ENCODE data around the gene SLC4A1. TPM values are rescaled to one million over a fixed set of nuclear protein-coding genes. Genes with fewer than 3 reads are reported as not detected.

SLC4A1 gene
- total and polyA plus RNA-seq, 2 donors from 2014 or later, result 2.1 to 201 TPM

DNA sequence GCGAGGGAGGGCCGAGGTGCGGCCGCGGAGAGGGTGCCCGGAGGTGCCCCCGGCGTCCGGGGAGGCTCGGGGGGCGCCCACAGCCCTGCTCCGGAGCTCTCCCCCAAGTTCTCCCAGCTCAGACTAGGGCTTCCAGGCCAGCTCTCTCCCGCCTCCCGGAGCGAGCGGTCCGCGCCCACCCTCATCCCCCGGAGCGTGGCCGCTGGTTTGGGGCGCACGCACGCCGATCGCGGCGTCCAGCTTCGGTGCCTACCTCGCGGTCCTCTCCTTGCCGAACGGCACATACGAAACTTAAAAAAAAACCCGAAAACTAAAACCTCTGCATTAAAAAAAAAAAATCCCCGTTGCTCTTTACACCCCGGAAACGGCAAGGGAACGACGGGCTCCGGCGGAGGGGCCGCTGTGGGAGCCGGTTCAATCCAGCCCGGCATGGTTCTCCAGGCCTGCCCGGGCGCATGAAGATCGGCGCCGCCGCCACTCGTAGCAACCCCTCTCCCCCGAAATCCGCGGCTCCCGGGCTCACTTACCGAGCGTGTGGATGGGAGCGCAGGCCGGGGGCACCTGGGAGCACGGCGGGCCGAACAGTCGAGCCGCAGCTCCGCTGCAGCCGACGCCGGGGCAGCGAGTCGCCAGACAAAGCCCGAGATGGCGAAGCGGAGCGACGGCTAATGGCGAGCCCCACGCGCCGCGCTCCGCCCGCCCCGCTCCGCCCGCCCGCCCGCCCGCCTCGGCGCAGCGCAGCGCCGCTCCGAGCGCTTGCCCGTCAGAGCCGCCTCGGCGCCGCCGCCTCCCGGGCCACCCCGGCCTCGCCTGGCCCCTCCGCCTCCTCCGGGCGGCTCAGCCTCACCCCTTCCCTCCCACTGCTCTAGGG lies 47.5 kb downstream of the SLC4A1 start:
- DNase-seq (peak; percentile 59 to 88 (median 73)), FAIRE-seq (no peak)
- Histone ChIP-seq H3K4me1 (ENCODE audit: control insufficient read depth in 2 of 3, insufficient read depth in 2 of 3, low read depth in 1 of 3, low read length in 3 of 3) (peaks cover 6 to 35% (median 30%) of the 10 kb centered on the region in 3 donors), H3K27ac (ENCODE audit: low read depth in 2 of 2, low read length in 2 of 2) (peak overlapping the region; percentile 95), H3K4me3 (ENCODE audit: low read length in 3 of 3) (peak overlapping the region; percentile 53 to 83 (median 74)), H3K36me3 (ENCODE audit: control insufficient read depth in 2 of 3, insufficient read depth in 3 of 3, low read length in 3 of 3) (peaks cover 14 to 16% (median 15%) of the 10 kb centered on the region in 3 donors), H3K27me3 (ENCODE audit: control insufficient read depth, insufficient read depth, low read length) (no peaks in the 10 kb centered on the region), H3K9me3 (ENCODE audit: control insufficient read depth in 2 of 3, insufficient read depth in 1 of 3, low read length in 3 of 3) (no peaks in the 10 kb centered on the region), H3K9ac (ENCODE audit: low read length in 3 of 3) (peak overlapping the region in 2 of 3 donors; percentile 90 to 91)
- TF ChIP-seq, protein P1, sequence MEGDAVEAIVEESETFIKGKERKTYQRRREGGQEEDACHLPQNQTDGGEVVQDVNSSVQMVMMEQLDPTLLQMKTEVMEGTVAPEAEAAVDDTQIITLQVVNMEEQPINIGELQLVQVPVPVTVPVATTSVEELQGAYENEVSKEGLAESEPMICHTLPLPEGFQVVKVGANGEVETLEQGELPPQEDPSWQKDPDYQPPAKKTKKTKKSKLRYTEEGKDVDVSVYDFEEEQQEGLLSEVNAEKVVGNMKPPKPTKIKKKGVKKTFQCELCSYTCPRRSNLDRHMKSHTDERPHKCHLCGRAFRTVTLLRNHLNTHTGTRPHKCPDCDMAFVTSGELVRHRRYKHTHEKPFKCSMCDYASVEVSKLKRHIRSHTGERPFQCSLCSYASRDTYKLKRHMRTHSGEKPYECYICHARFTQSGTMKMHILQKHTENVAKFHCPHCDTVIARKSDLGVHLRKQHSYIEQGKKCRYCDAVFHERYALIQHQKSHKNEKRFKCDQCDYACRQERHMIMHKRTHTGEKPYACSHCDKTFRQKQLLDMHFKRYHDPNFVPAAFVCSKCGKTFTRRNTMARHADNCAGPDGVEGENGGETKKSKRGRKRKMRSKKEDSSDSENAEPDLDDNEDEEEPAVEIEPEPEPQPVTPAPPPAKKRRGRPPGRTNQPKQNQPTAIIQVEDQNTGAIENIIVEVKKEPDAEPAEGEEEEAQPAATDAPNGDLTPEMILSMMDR (IDR thresholded peaks at IDR 0.05; ENCODE audit: borderline replicate concordance, extremely low read depth, insufficient read depth), result no peak
- intact Hi-C loops (cut with DNase I), result no loop called here

DNA sequence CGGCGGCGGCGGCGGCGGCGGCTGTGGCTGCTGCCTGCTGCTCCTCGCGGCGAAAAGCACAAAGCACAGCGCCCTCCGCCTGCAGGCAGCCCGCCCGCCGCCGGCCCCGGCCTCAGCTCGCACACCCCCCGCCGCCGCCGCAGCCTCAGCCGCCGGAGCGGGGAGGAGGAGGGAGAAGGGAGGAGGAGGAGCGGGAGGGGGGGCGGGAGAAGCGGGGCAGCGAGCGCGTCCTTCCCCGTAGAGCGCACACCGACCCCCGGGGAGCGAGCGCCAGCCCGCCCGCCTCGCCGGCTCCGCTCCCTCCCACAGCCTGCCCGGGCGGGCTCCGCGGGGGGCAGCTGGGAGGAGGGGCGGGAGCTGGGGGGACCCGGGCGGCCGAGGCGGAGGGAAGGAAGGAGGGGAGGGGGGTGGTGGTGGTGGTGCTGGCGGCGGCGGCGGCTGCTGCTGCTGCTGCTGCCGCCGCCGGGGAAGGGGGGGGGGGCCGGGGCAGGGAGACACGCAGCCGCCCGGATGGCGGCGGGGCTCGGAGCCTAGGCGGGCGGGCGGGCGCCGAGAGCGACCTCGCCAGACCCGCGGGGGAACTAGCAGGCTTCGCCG lies 48.2 kb downstream of the SLC4A1 start, which contains the start of gene UBTF:
Gene UBTF, minus strand, starts transcription at position 60 of the 597 bp plus-strand sequence. CDS start 1,446 bp downstream, outside the sequence.
- Histone ChIP-seq H3K27me3 (ENCODE audit: control insufficient read depth, insufficient read depth, low read length) (no peaks in the 10 kb centered on the region), H3K9ac (ENCODE audit: low read length in 3 of 3) (peak within 1 kb of the TSS in 2 of 3 donors; percentile 87 to 90), H3K4me3 (ENCODE audit: low read length in 3 of 3) (peak within 1 kb of the TSS; percentile 53 to 83 (median 74)), H3K27ac (ENCODE audit: low read depth in 2 of 2, low read length in 2 of 2) (peak within 1 kb of the TSS; percentile 95 to 96), H3K4me1 (ENCODE audit: control insufficient read depth in 2 of 3, insufficient read depth in 2 of 3, low read depth in 1 of 3, low read length in 3 of 3) (peaks cover 6 to 35% (median 30%) of the 10 kb centered on the region in 3 donors), H3K9me3 (ENCODE audit: control insufficient read depth in 2 of 3, insufficient read depth in 1 of 3, low read length in 3 of 3) (no peaks in the 10 kb centered on the region), H3K36me3 (ENCODE audit: control insufficient read depth in 2 of 3, insufficient read depth in 3 of 3, low read length in 3 of 3) (peaks cover 21 to 23% (median 22%) of the 10 kb centered on the region in 3 donors)
- TF ChIP-seq, protein P1 (IDR thresholded peaks at IDR 0.05; ENCODE audit: borderline replicate concordance, extremely low read depth, insufficient read depth), result peak; percentile 4
- intact Hi-C loops (cut with DNase I), result no loop called here
- FAIRE-seq (no peak), DNase-seq (peak; percentile 82 to 93 (median 91))

DNA sequence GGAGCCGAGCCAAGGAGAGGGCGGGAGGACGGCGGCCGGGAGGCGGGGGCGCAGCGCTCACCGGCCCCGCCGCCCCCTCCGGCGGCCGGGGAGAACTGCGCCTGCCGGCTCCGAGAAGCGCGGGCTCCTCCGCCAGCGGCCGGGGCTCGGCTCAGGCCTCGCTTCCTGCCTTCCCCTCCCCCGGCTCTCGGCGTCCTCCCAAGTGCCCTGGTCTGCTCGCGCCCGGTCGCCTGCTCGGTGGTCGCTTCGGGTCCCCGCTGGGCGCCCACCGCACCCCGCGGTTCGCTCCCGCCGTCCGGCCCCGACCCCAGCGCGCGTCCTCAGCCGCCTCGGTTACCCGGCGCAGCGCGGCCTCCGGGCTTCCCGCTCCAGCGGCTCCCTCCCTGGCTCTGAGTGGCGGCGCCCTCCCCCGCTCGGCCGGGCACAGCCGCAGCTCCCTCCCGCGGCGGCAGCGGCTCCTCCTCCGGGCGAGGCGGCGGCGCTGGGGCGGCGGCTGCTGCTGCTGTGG lies 48.8 kb downstream of the SLC4A1 start:
- no peak for FAIRE-seq
- Histone ChIP-seq H3K4me1 (ENCODE audit: control insufficient read depth in 2 of 3, insufficient read depth in 2 of 3, low read depth in 1 of 3, low read length in 3 of 3) (peaks cover 6 to 35% (median 30%) of the 10 kb centered on the region in 3 donors), H3K27me3 (ENCODE audit: control insufficient read depth, insufficient read depth, low read length) (no peaks in the 10 kb centered on the region), H3K9ac (ENCODE audit: low read length in 3 of 3) (peak overlapping the region in 2 of 3 donors; percentile 46 to 52), H3K27ac (ENCODE audit: low read depth in 2 of 2, low read length in 2 of 2) (peak overlapping the region; percentile 92 to 96), H3K36me3 (ENCODE audit: control insufficient read depth in 2 of 3, insufficient read depth in 3 of 3, low read length in 3 of 3) (peaks cover 26 to 29% (median 27%) of the 10 kb centered on the region in 3 donors), H3K4me3 (ENCODE audit: low read length in 3 of 3) (peak overlapping the region in 2 of 3 donors; percentile 40 to 64), H3K9me3 (ENCODE audit: control insufficient read depth in 2 of 3, insufficient read depth in 1 of 3, low read length in 3 of 3) (no peaks in the 10 kb centered on the region)
- DNase-seq, result peak in 4 of 5 donors; percentile 64 to 88 (median 81)
- intact Hi-C loops (cut with DNase I), result no loop called here
- TF ChIP-seq, protein P1 (IDR thresholded peaks at IDR 0.05; ENCODE audit: borderline replicate concordance, extremely low read depth, insufficient read depth), result peak; percentile 13

All from kidney (tissue), 14 donors.